HepG2 (cell line): ENCODE measurements around the gene GCLC. TPM values are rescaled to one million over a fixed set of nuclear protein-coding genes. Genes with fewer than 3 reads are reported as not detected.

ENCODE experiments used
- ATAC-seq: fragments of 200-7000 bp; cut with Tn5 transposase; 3 replicates; pipeline ENCODE4 v1.9.1; 2020; ENCODE audit warnings: mild to moderate bottlenecking, moderate library complexity
- BruUV-seq: library from RNA; stranded (reverse); fragments of 400-500 nt; replicated peaks from 2 replicates; lab custom pipeline; 2021; lab: Mats Ljungman, UMichigan
- CTCF ChIA-PET: fragments of 300-600 bp; formaldehyde crosslinking; extraction: SDS; loops from one replicate; lab custom pipeline; 2021; ENCODE audit warnings: low total read pairs, inconsistent platforms, low intra/inter-chr PET ratio; lab: Yijun Ruan, JAX
- POLR2A ChIA-PET: fragments of 350-600 bp; sonication (Branson Sonifier 250); formaldehyde crosslinking; loops from one replicate; lab custom pipeline; 2020; ENCODE audit warnings: antibody characterized with exemption, inconsistent platforms; lab: Yijun Ruan, JAX
- DNase-seq: peaks from one replicate; pipeline ENCODE4 v3.0.0-alpha.2; 2015; ENCODE audit warnings: low spot score
- FAIRE-seq: peaks from 3 replicates; lab custom pipeline; 2011; peaks lifted over from hg19 to GRCh38; lab: Jason Lieb, UNC
- H2AFZ ChIP-seq: one replicate; pipeline ENCODE4 v1.6.1; 2011; ENCODE audit warnings: low read length, inconsistent platforms
- H3K27ac ChIP-seq: fragments of 300-600 bp; 3 replicates; pipeline ENCODE4 v1.8.0; 2011; ENCODE audit warnings: mixed run types, mild to moderate bottlenecking, mixed read lengths, low read length, inconsistent platforms; ENCODE audit not compliant: insufficient read depth; ENCODE audit errors: extremely low read length
- H3K27me3 ChIP-seq, 2 experiments: fragments of 200-600 bp in 1 of 2; 2 replicates in 1 of 2; 3 replicates in 1 of 2; pipeline versions ENCODE4 v1.6.0 to v1.8.0; 2011; ENCODE audit warnings: low read length in 2 of 2, mild to moderate bottlenecking in 2 of 2, moderate library complexity in 2 of 2, inconsistent platforms in 1 of 2; ENCODE audit not compliant: insufficient read depth in 2 of 2, control insufficient read depth in 1 of 2
- H3K36me3 ChIP-seq, 2 experiments: fragments of 200-600 bp in 1 of 2; replicated peaks in 1 of 2; 2 replicates in 1 of 2; 3 replicates in 1 of 2; pipeline versions ENCODE4 v1.5.1 to v1.8.0; 2011; ENCODE audit warnings: low read length in 2 of 2, inconsistent platforms in 1 of 2; ENCODE audit not compliant: insufficient read depth in 2 of 2, control insufficient read depth in 1 of 2
- H3K4me1 ChIP-seq: 2 replicates; pipeline ENCODE4 v1.5.1; 2012; ENCODE audit warnings: low read length, inconsistent platforms; ENCODE audit not compliant: insufficient read depth
- H3K4me2 ChIP-seq: 2 replicates; pipeline ENCODE4 v1.6.0; 2011; ENCODE audit warnings: low read depth, low read length, inconsistent platforms
- H3K4me3 ChIP-seq, 3 experiments: fragments of 200-600 bp in 1 of 3; sonication (generic), shearing (Covaris generic) in 1 of 3; replicated peaks in 1 of 3; 2 replicates each; pipeline ENCODE4 v1.5.1; 2011 to 2016; ENCODE audit warnings: low read length in 3 of 3, inconsistent platforms in 2 of 3, low read depth in 2 of 3, mild to moderate bottlenecking in 2 of 3, control low read depth in 1 of 3, mixed read lengths in 1 of 3; ENCODE audit not compliant: insufficient read depth in 1 of 3
- H3K79me2 ChIP-seq: one replicate; pipeline ENCODE4 v1.6.1; 2011; ENCODE audit warnings: low read length, inconsistent platforms; ENCODE audit not compliant: insufficient read depth
- H3K9ac ChIP-seq: 2 replicates; pipeline ENCODE4 v1.6.0; 2011; ENCODE audit warnings: mild to moderate bottlenecking, low read depth, low read length, inconsistent platforms; ENCODE audit not compliant: insufficient read depth
- H3K9me3 ChIP-seq: 2 replicates; pipeline ENCODE4 v1.5.1; 2012; ENCODE audit warnings: mild to moderate bottlenecking, low read length
- H4K20me1 ChIP-seq: 2 replicates; pipeline ENCODE4 v1.6.0; 2011; ENCODE audit warnings: inconsistent platforms, mild to moderate bottlenecking, low read length, moderate library complexity; ENCODE audit not compliant: insufficient read depth
- ATRX ChIP-seq: sonication (generic); formaldehyde crosslinking; IDR thresholded peaks from 2 replicates; pipeline ENCODE4 v1.4.0; 2020; ENCODE audit warnings: missing genetic modification reagents, borderline replicate concordance
- EED ChIP-seq: sonication (generic); formaldehyde crosslinking; IDR thresholded peaks from 2 replicates; pipeline ENCODE4 v1.5.0; 2020; ENCODE audit warnings: mild to moderate bottlenecking, missing genetic modification reagents
- HMG20B ChIP-seq: conservative IDR thresholded peaks from 2 replicates; pipeline ENCODE4 v1.6.1; 2016; ENCODE audit warnings: missing genetic modification reagents, missing compliant biosample characterization
- IRF9 ChIP-seq: sonication (generic); formaldehyde crosslinking; IDR thresholded peaks from 2 replicates; pipeline ENCODE4 v1.8.0; 2022; ENCODE audit warnings: missing genetic modification reagents, mild to moderate bottlenecking, borderline replicate concordance
- KLF6 ChIP-seq: IDR thresholded peaks from 2 replicates; pipeline ENCODE4 v1.8.0; 2016; ENCODE audit warnings: missing biosample characterization, missing genetic modification reagents
- ZBTB39 ChIP-seq: sonication (generic); formaldehyde crosslinking; IDR thresholded peaks from 2 replicates; pipeline ENCODE4 v1.5.0; 2020; ENCODE audit warnings: missing genetic modification reagents
- ZNF512 ChIP-seq: sonication (generic); formaldehyde crosslinking; IDR thresholded peaks from 2 replicates; pipeline ENCODE4 v1.4.0; 2020; ENCODE audit warnings: mild to moderate bottlenecking, missing genetic modification reagents
- ZNF589 ChIP-seq: sonication (generic); formaldehyde crosslinking; conservative IDR thresholded peaks from 2 replicates; pipeline ENCODE4 v1.8.0; 2022; ENCODE audit warnings: mild to moderate bottlenecking, moderate library complexity, missing genetic modification reagents
- WGBS: methylation state at CpG from one replicate; pipeline ENCODE4 v1.1.6; 2017; ENCODE audit warnings: low lambda C conversion rate; 5-methylcytosine and 5-hydroxymethylcytosine counted together
- in situ Hi-C: cut with HindIII; loops from 2 replicates; pipeline ENCODE4 v1.10.0; 2017; ENCODE audit warnings: low pct_unique_long_range_greater_than_20kb; ENCODE audit not compliant: extremely low pct_ligation_motif_present
- intact Hi-C: fragments of 100-400 bp; cut with micrococcal nuclease; formaldehyde crosslinking; loops from one replicate; pipeline ENCODE4 v1.10.0; 2022; ENCODE audit not compliant: unreplicated experiment
- polyA plus RNA-seq, 8 experiments: library from polyadenylated mRNA; depleted of rRNA in 3 of 8; stranded (reverse) in 7 of 8; unstranded in 1 of 8; fragments of >200 nt; fragmentation: Illumina TruSeq in 4 of 8; extraction: Trizol in 4 of 8; gene quantifications; 2 replicates each; pipeline versions ENCODE4 v1.2.1 to v1.2.3, GENCODE V29; 2011 to 2016; ENCODE audit warnings: low read depth in 4 of 8, missing spikeins in 1 of 8, mixed read lengths in 1 of 8; ENCODE audit not compliant: insufficient read depth in 1 of 8
- total RNA-seq, 5 experiments: library from RNA; depleted of rRNA; stranded (reverse); fragments of >200 nt; fragmentation: Illumina TruSeq; extraction: Trizol; gene quantifications; 2 replicates each; pipeline ENCODE4 v1.2.3, GENCODE V29; 2016; ENCODE audit warnings: low read depth in 1 of 5

GCLC gene
- total and polyA plus RNA-seq, 2 of the 13 experiments (the other 11 are each of a cell fraction or from before 2014, with no cell fraction given): 35.3 to 84.6 TPM

- in situ Hi-C loops (no loop called here), intact Hi-C loops (no loop called here)
- CTCF ChIA-PET: no interaction called here
- DNase-seq (no peak), ATAC-seq (no peak), FAIRE-seq (no peak)
- Histone ChIP-seq H3K4me1 (peaks cover 22% of the 10 kb centered on the region), H3K9me3 (peaks cover 3% of the 10 kb centered on the region; the same call in 1 of the 2 replicates), H3K4me2 (no peak overlapping the region), H3K27ac (no peak overlapping the region), H3K79me2 (no peaks in the 10 kb centered on the region), H4K20me1 (no peaks in the 10 kb centered on the region), H3K9ac (no peak overlapping the region), H3K27me3 (no peaks in the 10 kb centered on the region), H3K36me3 (no peaks in the 10 kb centered on the region), H2AFZ (no peak overlapping the region), H3K4me3 (no peak overlapping the region)
- BruUV-seq: no TSS peak
- POLR2A ChIA-PET: no interaction called here
- no peak for TF ChIP-seq ZNF512
- TF ChIP-seq EED (CRISPR knock-in tag): no peak
- TF ChIP-seq KLF6 (CRISPR knock-in tag): no peak
- no peak for TF ChIP-seq HMG20B
- TF ChIP-seq IRF9 (CRISPR knock-in tag): no peak
- no peak for TF ChIP-seq ZNF589
- TF ChIP-seq ATRX (CRISPR knock-in tag): no peak
- no peak for TF ChIP-seq ZBTB39 (CRISPR knock-in tag)
- 51% methylated on average over 3 of the region's 3 CpGs for WGBS
Measured at GRCh38 chr6:53566755-53567154, 21.9 kb upstream of the GCLC start.
